GM18499 (cell line): ENCODE measurements around the gene NEDD4L.
"Not testable (repeated sequence)": the region's sequence is repeated elsewhere in the genome, so short reads cannot be mapped to it uniquely, and the experiment has no call there.

ENCODE experiments used
- ATAC-seq: cut with Tn5 transposase; IDR thresholded peaks from one replicate; pipeline ENCODE4 v1.9.1; 2021; ENCODE audit warnings: moderate number of reproducible peaks; ENCODE audit not compliant: insufficient read depth, unreplicated experiment

NEDD4L gene

GRCh38 chr18:58143386-58143785 lies 99.4 kb downstream of the NEDD4L start:
- no peak for ATAC-seq

GRCh38 chr18:58144106-58144505 lies 100.1 kb downstream of the NEDD4L start:
- no peak for ATAC-seq

GRCh38 chr18:58144671-58145285 lies 100.8 kb downstream of the NEDD4L start:
- ATAC-seq, result no peak

- ATAC-seq, result no peak
Measured at GRCh38 chr18:58146099-58146498, 102.1 kb downstream of the NEDD4L start.

GRCh38 chr18:58148954-58149471 lies 105.0 kb downstream of the NEDD4L start:
- ATAC-seq, result peak; percentile 67

- no peak for ATAC-seq
Measured at GRCh38 chr18:58150772-58151171, 106.7 kb downstream of the NEDD4L start.

- no peak for ATAC-seq
Measured at GRCh38 chr18:58152216-58152615, 108.2 kb downstream of the NEDD4L start.

GRCh38 chr18:58152891-58153290 lies 108.9 kb downstream of the NEDD4L start:
- ATAC-seq, result no peak

- no peak for ATAC-seq
Measured at GRCh38 chr18:58156516-58156915, 112.5 kb downstream of the NEDD4L start.

GRCh38 chr18:58157237-58157636 lies 113.2 kb downstream of the NEDD4L start:
- no peak for ATAC-seq

- no peak for ATAC-seq
Measured at GRCh38 chr18:58158008-58158407, 114.0 kb downstream of the NEDD4L start.

GRCh38 chr18:58158459-58158858 lies 114.4 kb downstream of the NEDD4L start:
- ATAC-seq, result no peak

- ATAC-seq, result no peak
Measured at GRCh38 chr18:58161659-58162058, 117.6 kb downstream of the NEDD4L start.

GRCh38 chr18:58162127-58162526 lies 118.1 kb downstream of the NEDD4L start:
- ATAC-seq, result no peak

- ATAC-seq, result no peak
Measured at GRCh38 chr18:58163004-58163590, 119.1 kb downstream of the NEDD4L start.

GRCh38 chr18:58166278-58166844 lies 122.3 kb downstream of the NEDD4L start:
- ATAC-seq, result no peak

- no peak for ATAC-seq
Measured at GRCh38 chr18:58167073-58167472, 123.0 kb downstream of the NEDD4L start.

- no peak for ATAC-seq
Measured at GRCh38 chr18:58168221-58168620, 124.2 kb downstream of the NEDD4L start.

- ATAC-seq, result no peak
Measured at GRCh38 chr18:58168993-58169392, 125.0 kb downstream of the NEDD4L start.

- no peak for ATAC-seq
Measured at GRCh38 chr18:58169472-58169871, 125.4 kb downstream of the NEDD4L start.

GRCh38 chr18:58170036-58170435 lies 126.0 kb downstream of the NEDD4L start:
- ATAC-seq, result not testable (repeated sequence)

GRCh38 chr18:58172031-58172430 lies 128.0 kb downstream of the NEDD4L start:
- ATAC-seq, result no peak
